GM21367 (cell line): ENCODE results near the gene KIF23.
A peak's percentile ranks its signal among the peaks of the same experiment; 100 is the strongest.

Source experiments
- ATAC-seq: cut with Tn5 transposase; IDR thresholded peaks from one replicate; pipeline ENCODE4 v1.9.1; 2021; ENCODE audit not compliant: unreplicated experiment

Gene KIF23

GRCh38 chr15:69394556-69395282 is 19.4 kb upstream of the KIF23 start:
- no peak for ATAC-seq

- no peak for ATAC-seq
These were observed 18.7 kb upstream of the KIF23 start for GRCh38 chr15:69395460-69395859.

- no peak for ATAC-seq
These were observed 18.2 kb upstream of the KIF23 start for GRCh38 chr15:69395991-69396390.

- ATAC-seq: no peak
These were observed 15.7 kb upstream of the KIF23 start for GRCh38 chr15:69398491-69398891.

- ATAC-seq: no peak
These were observed 13.3 kb upstream of the KIF23 start for GRCh38 chr15:69400850-69401249.

- ATAC-seq: no peak
These were observed 11.3 kb upstream of the KIF23 start for GRCh38 chr15:69402816-69403215.

GRCh38 chr15:69403594-69403993 is 10.6 kb upstream of the KIF23 start:
- ATAC-seq: no peak

- ATAC-seq: no peak
These were observed 9.0 kb upstream of the KIF23 start for GRCh38 chr15:69405110-69405509.

- no peak for ATAC-seq
These were observed 6.3 kb upstream of the KIF23 start for GRCh38 chr15:69407719-69408400.

- ATAC-seq: no peak
These were observed 5.3 kb upstream of the KIF23 start for GRCh38 chr15:69408841-69409240.

- no peak for ATAC-seq
These were observed 3.8 kb upstream of the KIF23 start for GRCh38 chr15:69410248-69410874.

GRCh38 chr15:69412274-69412673 is 1.9 kb upstream of the KIF23 start:
- ATAC-seq: no peak

GRCh38 chr15:69412701-69413100 is 1.4 kb upstream of the KIF23 start:
- no peak for ATAC-seq

- peak; percentile 26 for ATAC-seq
These were observed 585 bp downstream of the KIF23 start for GRCh38 chr15:69414701-69415167.

GRCh38 chr15:69415381-69415780 is 1.2 kb downstream of the KIF23 start:
- no peak for ATAC-seq

GRCh38 chr15:69417581-69417980 is 3.4 kb downstream of the KIF23 start:
- ATAC-seq: no peak

GRCh38 chr15:69421498-69421897 is 7.3 kb downstream of the KIF23 start:
- no peak for ATAC-seq

GRCh38 chr15:69422336-69422895 is 8.3 kb downstream of the KIF23 start:
- no peak for ATAC-seq

- ATAC-seq: no peak
These were observed 9.9 kb downstream of the KIF23 start for GRCh38 chr15:69424001-69424400.

GRCh38 chr15:69424748-69425413 is 10.7 kb downstream of the KIF23 start:
- no peak for ATAC-seq

- no peak for ATAC-seq
These were observed 19.7 kb downstream of the KIF23 start for GRCh38 chr15:69433831-69434230.
